Tongue (tissue), 3 donors: ENCODE measurements around the gene GPR39. TPM values are rescaled to one million over a fixed set of nuclear protein-coding genes. Genes with fewer than 3 reads are reported as not detected.

Experiments used
- DNase-seq: peaks from one replicate; pipeline ENCODE4 v3.0.0-alpha.2; 2015
- small RNA-seq: library from RNA; depleted of rRNA; stranded (forward); fragments of <200 nt; gene quantifications from one replicate; pipeline ENCODE3, GENCODE V24; 2014; ENCODE audit warnings: low replicate concordance
- total RNA-seq: library from RNA; depleted of rRNA; stranded (reverse); fragments of >200 nt; gene quantifications from one replicate; pipeline ENCODE4 v1.2.3, GENCODE V29; 2014

GPR39 gene
- total RNA-seq, 1 donor from 2014 or later = 0.10 TPM

GRCh38 chr2:132671151-132671835 is 254.7 kb downstream of the GPR39 start:
- DNase-seq = no peak

GRCh38 chr2:132676999-132677398 is 260.4 kb downstream of the GPR39 start:
- no peak for DNase-seq

- no peak for DNase-seq
Measured at GRCh38 chr2:132677661-132678060, 261.1 kb downstream of the GPR39 start.

- no peak for DNase-seq
Measured at GRCh38 chr2:132678483-132678882, 261.9 kb downstream of the GPR39 start.

GRCh38 chr2:132680544-132680943 is 263.9 kb downstream of the GPR39 start:
- DNase-seq = no peak

- no peak for DNase-seq
Measured at GRCh38 chr2:132681766-132682165, 265.2 kb downstream of the GPR39 start.

- no peak for DNase-seq
Measured at GRCh38 chr2:132690664-132691303, 274.2 kb downstream of the GPR39 start.

GRCh38 chr2:132691556-132691955 is 275.0 kb downstream of the GPR39 start:
- DNase-seq = no peak

- DNase-seq = no peak
Measured at GRCh38 chr2:132692816-132693215, 276.2 kb downstream of the GPR39 start.

Small RNA genes lying within 50 kb of the gene (small RNA-seq; reads per million reads assigned to genes)
- not detected for gene RNU6-175P
